ENCODE measurements around the gene LCOR. TPM values are rescaled to one million over a fixed set of nuclear protein-coding genes. Genes with fewer than 3 reads are reported as not detected.
"Not testable (repeated sequence)": the region's sequence is repeated elsewhere in the genome, so short reads cannot be mapped to it uniquely, and the experiment has no call there.

Gene LCOR
- total RNA-seq, 1 donor from 2014 or later, result 11.3 TPM

- DNase-seq (ENCODE audit: low read depth in 2 of 2), result no peak
Measured at GRCh38 chr10:96930469-96930868, 98.4 kb downstream of the LCOR start.

- DNase-seq (ENCODE audit: low read depth in 2 of 2), result no peak
Measured at GRCh38 chr10:96935148-96935547, 103.0 kb downstream of the LCOR start.

- no peak for DNase-seq (ENCODE audit: low read depth in 2 of 2)
Measured at GRCh38 chr10:96935810-96936209, 103.7 kb downstream of the LCOR start.

GRCh38 chr10:96943161-96943560 lies 111.1 kb downstream of the LCOR start:
- not testable (repeated sequence) for DNase-seq (ENCODE audit: low read depth in 2 of 2)

GRCh38 chr10:96947036-96947435 lies 114.9 kb downstream of the LCOR start:
- no peak for DNase-seq (ENCODE audit: low read depth in 2 of 2)

GRCh38 chr10:96949039-96949683 lies 117.1 kb downstream of the LCOR start:
- DNase-seq (ENCODE audit: low read depth in 2 of 2), result no peak

GRCh38 chr10:96951954-96952353 lies 119.9 kb downstream of the LCOR start:
- DNase-seq (ENCODE audit: low read depth in 2 of 2), result no peak

- no peak for DNase-seq (ENCODE audit: low read depth in 2 of 2)
Measured at GRCh38 chr10:96955794-96956193, 123.7 kb downstream of the LCOR start.

GRCh38 chr10:96958071-96958470 lies 126.0 kb downstream of the LCOR start:
- no peak for DNase-seq (ENCODE audit: low read depth in 2 of 2)

- no peak for DNase-seq (ENCODE audit: low read depth in 2 of 2)
Measured at GRCh38 chr10:96959733-96960132, 127.6 kb downstream of the LCOR start.

GRCh38 chr10:96960872-96961271 lies 128.8 kb downstream of the LCOR start:
- DNase-seq (ENCODE audit: low read depth in 2 of 2), result no peak

- no peak for DNase-seq (ENCODE audit: low read depth in 2 of 2)
Measured at GRCh38 chr10:96964131-96964530, 132.0 kb downstream of the LCOR start.

GRCh38 chr10:96967847-96968246 lies 135.7 kb downstream of the LCOR start:
- no peak for DNase-seq (ENCODE audit: low read depth in 2 of 2)

- no peak for DNase-seq (ENCODE audit: low read depth in 2 of 2)
Measured at GRCh38 chr10:96968682-96969423, 136.8 kb downstream of the LCOR start.

- no peak for DNase-seq (ENCODE audit: low read depth in 2 of 2)
Measured at GRCh38 chr10:96971324-96971723, 139.2 kb downstream of the LCOR start.

GRCh38 chr10:96972264-96972663 lies 140.2 kb downstream of the LCOR start:
- no peak for DNase-seq (ENCODE audit: low read depth in 2 of 2)

GRCh38 chr10:96973809-96974747 lies 142.0 kb downstream of the LCOR start:
- no peak for DNase-seq (ENCODE audit: low read depth in 2 of 2)

GRCh38 chr10:96975136-96975535 lies 143.0 kb downstream of the LCOR start:
- DNase-seq (ENCODE audit: low read depth in 2 of 2), result no peak

GRCh38 chr10:96978621-96979154 lies 146.6 kb downstream of the LCOR start:
- no peak for DNase-seq (ENCODE audit: low read depth in 2 of 2)

- DNase-seq (ENCODE audit: low read depth in 2 of 2), result no peak
Measured at GRCh38 chr10:96982149-96982930, 150.2 kb downstream of the LCOR start.

- DNase-seq (ENCODE audit: low read depth in 2 of 2), result no peak
Measured at GRCh38 chr10:96984541-96985131, 152.5 kb downstream of the LCOR start.
